HS-27A (cell line): ENCODE data around the gene EML6.

Source experiments
- DNase-seq: peaks from one replicate; pipeline ENCODE4 v3.0.0-alpha.2; 2012; ENCODE audit warnings: low read depth, missing footprints

Gene EML6

GRCh38 chr2:54947136-54947535 lies 223.7 kb downstream of the EML6 start:
- DNase-seq, result no peak

GRCh38 chr2:54947646-54948045 lies 224.2 kb downstream of the EML6 start:
- no peak for DNase-seq

- no peak for DNase-seq
Measured at GRCh38 chr2:54948120-54948519, 224.7 kb downstream of the EML6 start.

- no peak for DNase-seq
Measured at GRCh38 chr2:54949431-54949830, 226.0 kb downstream of the EML6 start.

- DNase-seq, result no peak
Measured at GRCh38 chr2:54950811-54951210, 227.3 kb downstream of the EML6 start.

- DNase-seq, result no peak
Measured at GRCh38 chr2:54952425-54952824, 229.0 kb downstream of the EML6 start.

GRCh38 chr2:54952978-54953456 lies 229.6 kb downstream of the EML6 start:
- no peak for DNase-seq

GRCh38 chr2:54954158-54954557 lies 230.7 kb downstream of the EML6 start:
- no peak for DNase-seq

GRCh38 chr2:54954705-54955357 lies 231.4 kb downstream of the EML6 start:
- no peak for DNase-seq

GRCh38 chr2:54955358-54956110 lies 232.1 kb downstream of the EML6 start:
- no peak for DNase-seq

- no peak for DNase-seq
Measured at GRCh38 chr2:54956111-54956627, 232.7 kb downstream of the EML6 start.

- no peak for DNase-seq
Measured at GRCh38 chr2:54957321-54957999, 234.0 kb downstream of the EML6 start.

GRCh38 chr2:54958717-54959371 lies 235.4 kb downstream of the EML6 start:
- no peak for DNase-seq

- no peak for DNase-seq
Measured at GRCh38 chr2:54960164-54960563, 236.7 kb downstream of the EML6 start.

GRCh38 chr2:54962511-54962910 lies 239.0 kb downstream of the EML6 start:
- DNase-seq, result no peak

GRCh38 chr2:54962935-54963440 lies 239.5 kb downstream of the EML6 start:
- no peak for DNase-seq

- no peak for DNase-seq
Measured at GRCh38 chr2:54963476-54963875, 240.0 kb downstream of the EML6 start.

- DNase-seq, result no peak
Measured at GRCh38 chr2:54964271-54964670, 240.8 kb downstream of the EML6 start.

GRCh38 chr2:54964816-54965215 lies 241.4 kb downstream of the EML6 start:
- DNase-seq, result no peak

GRCh38 chr2:54965425-54965824 lies 242.0 kb downstream of the EML6 start:
- DNase-seq, result no peak

GRCh38 chr2:54966165-54966832 lies 242.8 kb downstream of the EML6 start:
- DNase-seq, result no peak
